WTC11 (cell line): ENCODE results near the gene STXBP1. TPM values are rescaled to one million over a fixed set of nuclear protein-coding genes. Genes with fewer than 3 reads are reported as not detected.

Experiments
- FOXK1 ChIP-seq: sonication (generic); formaldehyde crosslinking; IDR thresholded peaks from 2 replicates; pipeline ENCODE4 v1.8.0; 2022; ENCODE audit warnings: mild to moderate bottlenecking, moderate library complexity, missing genetic modification reagents
- GABPB1 ChIP-seq: sonication (generic); formaldehyde crosslinking; IDR thresholded peaks from 2 replicates; pipeline ENCODE4 v1.8.1; 2023; ENCODE audit warnings: mild to moderate bottlenecking, missing genetic modification reagents
- GRHL2 ChIP-seq: fragments of 250-450 bp; sonication (Bioruptor Pico); IDR thresholded peaks from 2 replicates; pipeline ENCODE4 v1.8.0; 2022; ENCODE audit warnings: mild to moderate bottlenecking, moderate library complexity; ENCODE audit not compliant: insufficient replicate concordance, severe bottlenecking
- GTF2I ChIP-seq: fragments of 250-450 bp; sonication (Bioruptor Pico); conservative IDR thresholded peaks from 2 replicates; pipeline ENCODE4 v1.4.0; 2021; ENCODE audit warnings: mild to moderate bottlenecking
- JUN ChIP-seq: sonication (generic); formaldehyde crosslinking; IDR thresholded peaks from 2 replicates; pipeline ENCODE4 v1.8.0; 2023; ENCODE audit warnings: mild to moderate bottlenecking, missing genetic modification reagents
- KAT7 ChIP-seq: sonication (generic); formaldehyde crosslinking; IDR thresholded peaks from 2 replicates; pipeline ENCODE4 v1.8.1; 2023; ENCODE audit warnings: missing genetic modification reagents, mild to moderate bottlenecking, borderline replicate concordance
- NFYB ChIP-seq: sonication (generic); formaldehyde crosslinking; conservative IDR thresholded peaks from 2 replicates; pipeline ENCODE4 v1.8.0; 2022; ENCODE audit warnings: low read depth, missing genetic modification reagents
- NR2C2 ChIP-seq: sonication (generic); formaldehyde crosslinking; IDR thresholded peaks from 2 replicates; pipeline ENCODE4 v1.8.0; 2022; ENCODE audit warnings: mild to moderate bottlenecking, missing genetic modification reagents
- OVOL2 ChIP-seq: fragments of 250-450 bp; sonication (Bioruptor Pico); IDR thresholded peaks from 2 replicates; pipeline ENCODE4 v1.9.0; 2021; ENCODE audit warnings: mild to moderate bottlenecking, borderline replicate concordance
- RELA ChIP-seq: sonication (generic); formaldehyde crosslinking; IDR thresholded peaks from 2 replicates; pipeline ENCODE4 v1.8.1; 2022; ENCODE audit warnings: missing genetic modification reagents, mild to moderate bottlenecking, borderline replicate concordance
- SMAD3 ChIP-seq: sonication (generic); formaldehyde crosslinking; IDR thresholded peaks from 2 replicates; pipeline ENCODE4 v1.8.0; 2022; ENCODE audit warnings: missing genetic modification reagents, mild to moderate bottlenecking, borderline replicate concordance
- SMAD4 ChIP-seq: sonication (generic); formaldehyde crosslinking; IDR thresholded peaks from 2 replicates; pipeline ENCODE4 v1.8.0; 2022; ENCODE audit warnings: mild to moderate bottlenecking, missing genetic modification reagents
- SOX15 ChIP-seq: fragments of 250-450 bp; sonication (Bioruptor Pico); IDR thresholded peaks from 2 replicates; pipeline ENCODE4 v1.9.0; 2021; ENCODE audit warnings: mild to moderate bottlenecking
- SP1 ChIP-seq: sonication (generic); formaldehyde crosslinking; conservative IDR thresholded peaks from 2 replicates; pipeline ENCODE4 v1.8.1; 2022; ENCODE audit warnings: missing genetic modification reagents
- total RNA-seq: library from RNA; stranded (reverse); gene quantifications from 3 replicates; pipeline ENCODE4 v1.2.3, GENCODE V29; 2021
- TF ChIP-seq, protein P1 (sequence below): sonication (generic); formaldehyde crosslinking; IDR thresholded peaks from 2 replicates; pipeline ENCODE4 v1.8.0; 2022; ENCODE audit warnings: mild to moderate bottlenecking, missing genetic modification reagents
- TF ChIP-seq, protein P2 (sequence below): sonication (generic); formaldehyde crosslinking; conservative IDR thresholded peaks from 2 replicates; pipeline ENCODE4 v1.8.1; 2022; ENCODE audit warnings: mild to moderate bottlenecking, missing genetic modification reagents
- TF ChIP-seq, protein P3 (sequence below): sonication (generic); formaldehyde crosslinking; IDR thresholded peaks from 2 replicates; pipeline ENCODE4 v1.8.0; 2022; ENCODE audit warnings: mild to moderate bottlenecking, missing genetic modification reagents
- TF ChIP-seq, protein P4 (sequence below): fragments of 250-450 bp; sonication (Bioruptor Pico); IDR thresholded peaks from 2 replicates; pipeline ENCODE4 v2.1.2; 2022; ENCODE audit warnings: mild to moderate bottlenecking, moderate library complexity
- TF ChIP-seq, protein P5 (sequence below): fragments of 250-450 bp; sonication (Bioruptor Pico); conservative IDR thresholded peaks from 2 replicates; pipeline ENCODE4 v1.9.0; 2021; ENCODE audit warnings: mild to moderate bottlenecking
- TF ChIP-seq, protein P6 (sequence below): sonication (generic); formaldehyde crosslinking; IDR thresholded peaks from 2 replicates; pipeline ENCODE4 v1.8.0; 2023; ENCODE audit warnings: missing genetic modification reagents
- TF ChIP-seq, protein P7 (sequence below): sonication (generic); formaldehyde crosslinking; IDR thresholded peaks from 2 replicates; pipeline ENCODE4 v1.8.1; 2022; ENCODE audit warnings: low read depth, mild to moderate bottlenecking, moderate library complexity, missing genetic modification reagents, borderline replicate concordance
- TF ChIP-seq, protein P8 (sequence below): fragments of 250-450 bp; sonication (Bioruptor Pico); IDR thresholded peaks from 2 replicates; pipeline ENCODE4 v1.9.0; 2021; ENCODE audit warnings: moderate library complexity, mild to moderate bottlenecking, inconsistent platforms, borderline replicate concordance
- TF ChIP-seq, protein P9 (sequence below): sonication (generic); formaldehyde crosslinking; IDR thresholded peaks from 2 replicates; pipeline ENCODE4 v1.8.1; 2023; ENCODE audit warnings: mild to moderate bottlenecking, moderate library complexity, missing genetic modification reagents

STXBP1 gene
- total RNA-seq, 1 experiment from 2014 or later: 37.1 TPM

DNA sequence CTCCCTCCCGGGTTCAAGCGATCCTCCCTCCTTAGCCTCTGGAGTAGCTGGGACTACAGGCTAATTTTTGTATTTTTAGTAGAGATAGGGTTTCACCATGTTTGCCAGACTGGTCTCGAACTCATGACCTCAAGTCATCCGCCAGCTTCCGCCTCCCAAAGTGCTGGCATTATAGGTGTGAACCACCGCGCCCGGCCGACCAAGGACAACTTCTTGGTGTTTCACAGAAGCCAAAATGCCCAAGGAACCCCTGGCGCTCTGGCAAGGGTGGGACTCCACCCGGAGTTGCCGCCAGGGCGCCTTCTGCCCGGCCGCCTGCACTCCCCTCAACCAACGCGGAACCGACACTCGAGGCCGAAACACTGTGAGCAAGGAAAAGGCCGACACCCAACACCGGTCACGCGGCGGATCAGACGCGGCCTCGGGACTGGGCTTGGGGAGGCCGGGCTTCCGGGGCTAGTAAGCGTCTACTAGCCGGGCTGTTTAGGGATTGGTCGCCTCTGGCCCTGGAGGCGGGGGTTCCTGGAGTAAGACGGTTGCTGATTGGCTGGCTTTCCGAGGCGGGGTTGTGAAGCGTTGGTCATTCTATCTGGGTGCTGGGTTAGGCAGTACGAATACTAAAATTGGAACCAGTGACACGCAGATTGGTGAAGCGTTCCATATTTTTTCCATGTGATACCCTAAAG is 87.1 kb downstream of the STXBP1 start (continued):
- TF ChIP-seq, protein P1, sequence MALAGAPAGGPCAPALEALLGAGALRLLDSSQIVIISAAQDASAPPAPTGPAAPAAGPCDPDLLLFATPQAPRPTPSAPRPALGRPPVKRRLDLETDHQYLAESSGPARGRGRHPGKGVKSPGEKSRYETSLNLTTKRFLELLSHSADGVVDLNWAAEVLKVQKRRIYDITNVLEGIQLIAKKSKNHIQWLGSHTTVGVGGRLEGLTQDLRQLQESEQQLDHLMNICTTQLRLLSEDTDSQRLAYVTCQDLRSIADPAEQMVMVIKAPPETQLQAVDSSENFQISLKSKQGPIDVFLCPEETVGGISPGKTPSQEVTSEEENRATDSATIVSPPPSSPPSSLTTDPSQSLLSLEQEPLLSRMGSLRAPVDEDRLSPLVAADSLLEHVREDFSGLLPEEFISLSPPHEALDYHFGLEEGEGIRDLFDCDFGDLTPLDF (CRISPR knock-in tag): peak; percentile 87
- peak; percentile 74 for TF ChIP-seq NFYB (CRISPR knock-in tag)
- TF ChIP-seq GTF2I (CRISPR knock-in tag): no peak
- 0 out of 2 replicates have a peak, but pooled peaks have one; percentile 27 for TF ChIP-seq NR2C2 (CRISPR knock-in tag)
- peak; percentile 51; the same call in 1 of the 2 replicates for TF ChIP-seq SP1
- no peak for TF ChIP-seq JUN (CRISPR knock-in tag)
- TF ChIP-seq, protein P2, sequence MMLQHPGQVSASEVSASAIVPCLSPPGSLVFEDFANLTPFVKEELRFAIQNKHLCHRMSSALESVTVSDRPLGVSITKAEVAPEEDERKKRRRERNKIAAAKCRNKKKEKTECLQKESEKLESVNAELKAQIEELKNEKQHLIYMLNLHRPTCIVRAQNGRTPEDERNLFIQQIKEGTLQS (CRISPR knock-in tag): no peak
- TF ChIP-seq RELA (CRISPR knock-in tag): no peak
- TF ChIP-seq SMAD3 (CRISPR knock-in tag): no peak
- no peak for TF ChIP-seq OVOL2 (CRISPR knock-in tag)
- TF ChIP-seq GABPB1 (CRISPR knock-in tag): no peak
- no peak for TF ChIP-seq KAT7 (CRISPR knock-in tag)
- TF ChIP-seq, protein P3, sequence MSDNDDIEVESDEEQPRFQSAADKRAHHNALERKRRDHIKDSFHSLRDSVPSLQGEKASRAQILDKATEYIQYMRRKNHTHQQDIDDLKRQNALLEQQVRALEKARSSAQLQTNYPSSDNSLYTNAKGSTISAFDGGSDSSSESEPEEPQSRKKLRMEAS (CRISPR knock-in tag): peak; percentile 95
- TF ChIP-seq, protein P4, sequence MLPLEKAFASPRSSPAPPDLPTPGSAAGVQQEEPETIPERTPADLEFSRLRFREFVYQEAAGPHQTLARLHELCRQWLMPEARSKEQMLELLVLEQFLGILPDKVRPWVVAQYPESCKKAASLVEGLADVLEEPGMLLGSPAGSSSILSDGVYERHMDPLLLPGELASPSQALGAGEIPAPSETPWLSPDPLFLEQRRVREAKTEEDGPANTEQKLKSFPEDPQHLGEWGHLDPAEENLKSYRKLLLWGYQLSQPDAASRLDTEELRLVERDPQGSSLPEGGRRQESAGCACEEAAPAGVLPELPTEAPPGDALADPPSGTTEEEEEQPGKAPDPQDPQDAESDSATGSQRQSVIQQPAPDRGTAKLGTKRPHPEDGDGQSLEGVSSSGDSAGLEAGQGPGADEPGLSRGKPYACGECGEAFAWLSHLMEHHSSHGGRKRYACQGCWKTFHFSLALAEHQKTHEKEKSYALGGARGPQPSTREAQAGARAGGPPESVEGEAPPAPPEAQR: no peak
- TF ChIP-seq, protein P5, sequence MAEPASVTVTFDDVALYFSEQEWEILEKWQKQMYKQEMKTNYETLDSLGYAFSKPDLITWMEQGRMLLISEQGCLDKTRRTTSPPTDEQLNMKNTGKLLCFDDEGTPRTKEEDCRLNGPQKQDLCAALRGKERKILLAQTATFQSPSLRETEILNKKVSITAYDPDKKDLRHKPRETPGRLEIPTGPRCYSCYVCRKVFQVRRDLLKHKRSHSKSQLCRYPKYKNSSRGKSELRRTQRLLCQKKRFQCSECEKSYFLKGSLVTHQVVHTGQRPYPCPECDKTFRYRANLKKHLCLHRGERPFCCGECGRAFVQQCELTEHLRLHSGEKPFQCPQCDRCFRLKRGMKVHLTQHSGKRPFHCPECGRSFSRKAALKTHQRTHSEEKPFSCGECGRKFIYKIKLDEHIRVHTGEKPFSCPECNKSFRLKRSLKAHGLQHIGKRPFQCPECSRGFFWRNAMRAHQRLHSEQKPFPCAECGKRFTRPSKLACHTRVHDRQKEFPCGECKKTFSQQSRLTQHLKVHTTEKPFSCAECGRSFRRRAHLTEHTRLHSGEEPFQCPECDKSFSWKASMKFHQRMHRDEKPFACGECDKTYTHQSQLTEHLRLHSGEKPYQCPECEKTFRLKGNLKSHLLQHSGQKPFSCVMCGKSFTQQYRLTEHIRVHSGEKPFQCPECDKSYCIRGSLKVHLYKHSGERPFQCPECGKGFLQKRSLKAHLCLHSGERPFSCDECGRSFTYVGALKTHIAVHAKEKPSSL (CRISPR knock-in tag): no peak
- peak; percentile 69; the same call in 1 of the 2 replicates for TF ChIP-seq FOXK1
- TF ChIP-seq, protein P6, sequence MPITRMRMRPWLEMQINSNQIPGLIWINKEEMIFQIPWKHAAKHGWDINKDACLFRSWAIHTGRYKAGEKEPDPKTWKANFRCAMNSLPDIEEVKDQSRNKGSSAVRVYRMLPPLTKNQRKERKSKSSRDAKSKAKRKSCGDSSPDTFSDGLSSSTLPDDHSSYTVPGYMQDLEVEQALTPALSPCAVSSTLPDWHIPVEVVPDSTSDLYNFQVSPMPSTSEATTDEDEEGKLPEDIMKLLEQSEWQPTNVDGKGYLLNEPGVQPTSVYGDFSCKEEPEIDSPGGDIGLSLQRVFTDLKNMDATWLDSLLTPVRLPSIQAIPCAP (CRISPR knock-in tag): no peak
- TF ChIP-seq, protein P7, sequence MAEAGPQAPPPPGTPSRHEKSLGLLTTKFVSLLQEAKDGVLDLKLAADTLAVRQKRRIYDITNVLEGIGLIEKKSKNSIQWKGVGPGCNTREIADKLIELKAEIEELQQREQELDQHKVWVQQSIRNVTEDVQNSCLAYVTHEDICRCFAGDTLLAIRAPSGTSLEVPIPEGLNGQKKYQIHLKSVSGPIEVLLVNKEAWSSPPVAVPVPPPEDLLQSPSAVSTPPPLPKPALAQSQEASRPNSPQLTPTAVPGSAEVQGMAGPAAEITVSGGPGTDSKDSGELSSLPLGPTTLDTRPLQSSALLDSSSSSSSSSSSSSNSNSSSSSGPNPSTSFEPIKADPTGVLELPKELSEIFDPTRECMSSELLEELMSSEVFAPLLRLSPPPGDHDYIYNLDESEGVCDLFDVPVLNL (CRISPR knock-in tag): no peak
- TF ChIP-seq GRHL2 (CRISPR knock-in tag): no peak
- TF ChIP-seq, protein P8, sequence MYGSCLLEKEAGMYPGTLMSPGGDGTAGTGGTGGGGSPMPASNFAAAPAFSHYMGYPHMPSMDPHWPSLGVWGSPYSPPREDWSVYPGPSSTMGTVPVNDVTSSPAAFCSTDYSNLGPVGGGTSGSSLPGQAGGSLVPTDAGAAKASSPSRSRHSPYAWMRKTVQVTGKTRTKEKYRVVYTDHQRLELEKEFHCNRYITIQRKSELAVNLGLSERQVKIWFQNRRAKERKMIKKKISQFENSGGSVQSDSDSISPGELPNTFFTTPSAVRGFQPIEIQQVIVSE (CRISPR knock-in tag): no peak
- TF ChIP-seq, protein P9, sequence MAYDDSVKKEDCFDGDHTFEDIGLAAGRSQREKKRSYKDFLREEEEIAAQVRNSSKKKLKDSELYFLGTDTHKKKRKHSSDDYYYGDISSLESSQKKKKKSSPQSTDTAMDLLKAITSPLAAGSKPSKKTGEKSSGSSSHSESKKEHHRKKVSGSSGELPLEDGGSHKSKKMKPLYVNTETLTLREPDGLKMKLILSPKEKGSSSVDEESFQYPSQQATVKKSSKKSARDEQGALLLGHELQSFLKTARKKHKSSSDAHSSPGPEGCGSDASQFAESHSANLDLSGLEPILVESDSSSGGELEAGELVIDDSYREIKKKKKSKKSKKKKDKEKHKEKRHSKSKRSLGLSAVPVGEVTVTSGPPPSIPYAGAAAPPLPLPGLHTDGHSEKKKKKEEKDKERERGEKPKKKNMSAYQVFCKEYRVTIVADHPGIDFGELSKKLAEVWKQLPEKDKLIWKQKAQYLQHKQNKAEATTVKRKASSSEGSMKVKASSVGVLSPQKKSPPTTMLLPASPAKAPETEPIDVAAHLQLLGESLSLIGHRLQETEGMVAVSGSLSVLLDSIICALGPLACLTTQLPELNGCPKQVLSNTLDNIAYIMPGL (CRISPR knock-in tag): 0 out of 2 replicates have a peak, but pooled peaks have one; percentile 28
- TF ChIP-seq SMAD4: no peak
- no peak for TF ChIP-seq SOX15 (CRISPR knock-in tag)
- TF ChIP-seq, all 79 proteins: peak for 16
